ENCODE measurements around the gene IPO4. TPM values are rescaled to one million over a fixed set of nuclear protein-coding genes. Genes with fewer than 3 reads are reported as not detected.

IPO4 gene
- total and polyA plus RNA-seq, 2 of the 13 experiments (the other 11 are each of a cell fraction or from before 2014, with no cell fraction given): 39.0 to 179 TPM

DNA sequence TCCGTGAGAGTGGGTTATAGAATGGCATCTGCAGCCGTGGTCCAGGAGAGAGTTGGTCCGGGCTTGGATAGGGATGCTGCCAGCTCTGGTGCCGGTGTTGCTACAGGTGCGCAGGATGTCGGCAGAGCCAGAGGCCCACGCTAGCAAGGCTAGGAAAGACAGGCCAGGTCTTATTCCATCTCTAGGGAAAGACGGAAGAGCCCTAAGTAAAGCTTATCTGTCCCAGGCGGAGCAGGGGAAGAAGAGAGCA, 53.1 kb downstream of the IPO4 start (continued):
- TF ChIP-seq ZNF775 (CRISPR knock-in tag; IDR thresholded peaks at IDR 0.05; ENCODE audit: borderline replicate concordance) (0 out of 2 replicates have a peak, but pooled peaks have one; percentile 20), POLR2G (IDR thresholded peaks at IDR 0.05; ENCODE audit: low read depth, low read length) (no peak), ZKSCAN5 (CRISPR knock-in tag; IDR thresholded peaks at IDR 0.05) (peak; percentile 44; the same call in 1 of the 2 replicates), ZNF350 (CRISPR knock-in tag; IDR thresholded peaks at IDR 0.05; ENCODE audit: borderline replicate concordance, low read depth) (no peak; the same call in 1 of the 2 replicates), ZNF619 (CRISPR knock-in tag; IDR thresholded peaks at IDR 0.05) (peak; percentile 11; the same call in 1 of the 2 replicates), BCL6 (CRISPR knock-in tag; IDR thresholded peaks at IDR 0.05) (no peak; the same call in 1 of the 2 replicates), ISL2 (CRISPR knock-in tag; IDR thresholded peaks at IDR 0.05) (no peak), ZBTB7A (CRISPR knock-in tag; IDR thresholded peaks at IDR 0.05) (no peak), NFATC3 (CRISPR knock-in tag; IDR thresholded peaks at IDR 0.05) (peak; percentile 75; the same call in 1 of the 2 replicates), ARHGAP35 (CRISPR knock-in tag; IDR thresholded peaks at IDR 0.05; ENCODE audit: borderline replicate concordance) (0 out of 2 replicates have a peak, but pooled peaks have one; percentile 64), ARNTL (CRISPR knock-in tag; IDR thresholded peaks at IDR 0.05) (no peak), ZNF510 (CRISPR knock-in tag; IDR thresholded peaks at IDR 0.05; ENCODE audit: low read depth) (0 out of 2 replicates have a peak, but pooled peaks have one; percentile 29), SIX1 (CRISPR knock-in tag; IDR thresholded peaks at IDR 0.05; ENCODE audit: borderline replicate concordance) (0 out of 2 replicates have a peak, but pooled peaks have one; percentile 1), IRF2 (CRISPR knock-in tag; IDR thresholded peaks at IDR 0.05) (no peak), ZNF652 (CRISPR knock-in tag; IDR thresholded peaks at IDR 0.05; ENCODE audit: borderline replicate concordance, low read depth) (0 out of 2 replicates have a peak, but pooled peaks have one; percentile 5), ZNF616 (CRISPR knock-in tag; IDR thresholded peaks at IDR 0.05; ENCODE audit: low read depth) (no peak)
- TF ChIP-seq, protein P1, sequence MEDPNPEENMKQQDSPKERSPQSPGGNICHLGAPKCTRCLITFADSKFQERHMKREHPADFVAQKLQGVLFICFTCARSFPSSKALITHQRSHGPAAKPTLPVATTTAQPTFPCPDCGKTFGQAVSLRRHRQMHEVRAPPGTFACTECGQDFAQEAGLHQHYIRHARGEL (CRISPR knock-in tag; IDR thresholded peaks at IDR 0.05): peak; percentile 49; the same call in 1 of the 2 replicates
- TF ChIP-seq, protein P2, sequence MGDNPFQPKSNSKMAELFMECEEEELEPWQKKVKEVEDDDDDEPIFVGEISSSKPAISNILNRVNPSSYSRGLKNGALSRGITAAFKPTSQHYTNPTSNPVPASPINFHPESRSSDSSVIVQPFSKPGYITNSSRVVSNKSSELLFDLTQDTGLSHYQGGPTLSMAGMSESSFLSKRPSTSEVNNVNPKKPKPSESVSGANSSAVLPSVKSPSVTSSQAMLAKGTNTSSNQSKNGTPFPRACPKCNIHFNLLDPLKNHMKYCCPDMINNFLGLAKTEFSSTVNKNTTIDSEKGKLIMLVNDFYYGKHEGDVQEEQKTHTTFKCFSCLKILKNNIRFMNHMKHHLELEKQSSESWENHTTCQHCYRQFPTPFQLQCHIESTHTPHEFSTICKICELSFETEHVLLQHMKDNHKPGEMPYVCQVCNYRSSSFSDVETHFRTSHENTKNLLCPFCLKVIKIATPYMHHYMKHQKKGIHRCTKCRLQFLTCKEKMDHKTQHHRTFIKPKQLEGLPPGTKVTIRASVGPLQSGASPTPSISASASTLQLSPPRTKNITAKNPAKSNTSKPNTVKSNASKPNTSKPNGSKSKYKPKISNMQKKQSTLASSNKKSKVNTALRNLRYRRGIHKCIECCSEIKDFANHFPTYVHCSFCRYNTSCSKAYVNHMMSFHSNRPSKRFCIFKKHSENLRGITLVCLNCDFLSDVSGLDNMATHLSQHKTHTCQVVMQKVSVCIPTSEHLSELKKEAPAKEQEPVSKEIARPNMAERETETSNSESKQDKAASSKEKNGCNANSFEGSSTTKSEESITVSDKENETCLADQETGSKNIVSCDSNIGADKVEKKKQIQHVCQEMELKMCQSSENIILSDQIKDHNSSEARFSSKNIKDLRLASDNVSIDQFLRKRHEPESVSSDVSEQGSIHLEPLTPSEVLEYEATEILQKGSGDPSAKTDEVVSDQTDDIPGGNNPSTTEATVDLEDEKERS (CRISPR knock-in tag; IDR thresholded peaks at IDR 0.05): peak; percentile 95; the same call in 1 of the 2 replicates
- TF ChIP-seq, protein P3, sequence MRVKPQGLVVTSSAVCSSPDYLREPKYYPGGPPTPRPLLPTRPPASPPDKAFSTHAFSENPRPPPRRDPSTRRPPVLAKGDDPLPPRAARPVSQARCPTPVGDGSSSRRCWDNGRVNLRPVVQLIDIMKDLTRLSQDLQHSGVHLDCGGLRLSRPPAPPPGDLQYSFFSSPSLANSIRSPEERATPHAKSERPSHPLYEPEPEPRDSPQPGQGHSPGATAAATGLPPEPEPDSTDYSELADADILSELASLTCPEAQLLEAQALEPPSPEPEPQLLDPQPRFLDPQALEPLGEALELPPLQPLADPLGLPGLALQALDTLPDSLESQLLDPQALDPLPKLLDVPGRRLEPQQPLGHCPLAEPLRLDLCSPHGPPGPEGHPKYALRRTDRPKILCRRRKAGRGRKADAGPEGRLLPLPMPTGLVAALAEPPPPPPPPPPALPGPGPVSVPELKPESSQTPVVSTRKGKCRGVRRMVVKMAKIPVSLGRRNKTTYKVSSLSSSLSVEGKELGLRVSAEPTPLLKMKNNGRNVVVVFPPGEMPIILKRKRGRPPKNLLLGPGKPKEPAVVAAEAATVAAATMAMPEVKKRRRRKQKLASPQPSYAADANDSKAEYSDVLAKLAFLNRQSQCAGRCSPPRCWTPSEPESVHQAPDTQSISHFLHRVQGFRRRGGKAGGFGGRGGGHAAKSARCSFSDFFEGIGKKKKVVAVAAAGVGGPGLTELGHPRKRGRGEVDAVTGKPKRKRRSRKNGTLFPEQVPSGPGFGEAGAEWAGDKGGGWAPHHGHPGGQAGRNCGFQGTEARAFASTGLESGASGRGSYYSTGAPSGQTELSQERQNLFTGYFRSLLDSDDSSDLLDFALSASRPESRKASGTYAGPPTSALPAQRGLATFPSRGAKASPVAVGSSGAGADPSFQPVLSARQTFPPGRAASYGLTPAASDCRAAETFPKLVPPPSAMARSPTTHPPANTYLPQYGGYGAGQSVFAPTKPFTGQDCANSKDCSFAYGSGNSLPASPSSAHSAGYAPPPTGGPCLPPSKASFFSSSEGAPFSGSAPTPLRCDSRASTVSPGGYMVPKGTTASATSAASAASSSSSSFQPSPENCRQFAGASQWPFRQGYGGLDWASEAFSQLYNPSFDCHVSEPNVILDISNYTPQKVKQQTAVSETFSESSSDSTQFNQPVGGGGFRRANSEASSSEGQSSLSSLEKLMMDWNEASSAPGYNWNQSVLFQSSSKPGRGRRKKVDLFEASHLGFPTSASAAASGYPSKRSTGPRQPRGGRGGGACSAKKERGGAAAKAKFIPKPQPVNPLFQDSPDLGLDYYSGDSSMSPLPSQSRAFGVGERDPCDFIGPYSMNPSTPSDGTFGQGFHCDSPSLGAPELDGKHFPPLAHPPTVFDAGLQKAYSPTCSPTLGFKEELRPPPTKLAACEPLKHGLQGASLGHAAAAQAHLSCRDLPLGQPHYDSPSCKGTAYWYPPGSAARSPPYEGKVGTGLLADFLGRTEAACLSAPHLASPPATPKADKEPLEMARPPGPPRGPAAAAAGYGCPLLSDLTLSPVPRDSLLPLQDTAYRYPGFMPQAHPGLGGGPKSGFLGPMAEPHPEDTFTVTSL (CRISPR knock-in tag; IDR thresholded peaks at IDR 0.05; ENCODE audit: borderline replicate concordance): no peak

All from HepG2 (cell line).